Upper lobe of right lung (tissue), 1 donor: Measurements from ENCODE around the gene RUNX1. TPM values are rescaled to one million over a fixed set of nuclear protein-coding genes. Genes with fewer than 3 reads are reported as not detected.

Experiments used
- ATAC-seq: fragments of 200-7000 bp; cut with Tn5 transposase; one replicate; pipeline ENCODE4 v1.9.1; 2020; ENCODE audit warnings: mild to moderate bottlenecking, moderate library complexity
- DNase-seq: peaks from one replicate; pipeline ENCODE4 v3.0.0-alpha.2; 2020
- H3K27ac ChIP-seq: fragments of 200-600 bp; one replicate; pipeline ENCODE4 v1.8.0; 2022
- H3K27me3 ChIP-seq: fragments of 200-600 bp; one replicate; pipeline ENCODE4 v1.8.0; 2022; ENCODE audit warnings: mild to moderate bottlenecking
- H3K36me3 ChIP-seq: fragments of 200-600 bp; one replicate; pipeline ENCODE4 v1.8.0; 2022
- H3K4me1 ChIP-seq: fragments of 200-600 bp; one replicate; pipeline ENCODE4 v1.8.0; 2022
- H3K4me3 ChIP-seq: fragments of 200-600 bp; one replicate; pipeline ENCODE4 v1.8.0; 2022; ENCODE audit warnings: mild to moderate bottlenecking
- H3K9me3 ChIP-seq: fragments of 200-600 bp; one replicate; pipeline ENCODE4 v1.8.0; 2022
- CTCF ChIP-seq: fragments of 200-600 bp; IDR thresholded peaks from one replicate; pipeline ENCODE4 v1.8.0; 2022; ENCODE audit warnings: antibody characterized with exemption
- intact Hi-C: fragments of 100-400 bp; cut with DNase I; formaldehyde crosslinking; loops from one replicate; pipeline ENCODE4 v1.11.0; 2022
- total RNA-seq: library from RNA; stranded (reverse); fragmentation: NEBNext Ultra II Directional; extraction: Animal tissue kit (Norgen Biotek cat#: 25700); gene quantifications from one replicate; pipeline ENCODE4 v1.2.1, GENCODE V29; 2021
- donor health status: DM: no; HTN: yes; CAD: no; lungs with severe emphysema.

RUNX1 gene
- total RNA-seq, 1 donor from 2014 or later: 86.9 TPM

GRCh38 chr21:35036465-35037383 lies 12.4 kb downstream of the RUNX1 start:
- intact Hi-C loops: no loop called here
- no peaks in the 10 kb centered on the region for H3K9me3 ChIP-seq
- peaks cover 6% of the 10 kb centered on the region for H3K4me1 ChIP-seq
- no peaks in the 10 kb centered on the region for H3K27me3 ChIP-seq
- H3K4me3 ChIP-seq: no peak overlapping the region
- ATAC-seq (no peak), DNase-seq (no peak)
- H3K27ac ChIP-seq: peak overlapping the region; percentile 17
- no peak for TF ChIP-seq CTCF
- no peaks in the 10 kb centered on the region for H3K36me3 ChIP-seq

GRCh38 chr21:35035581-35035980 lies 13.5 kb downstream of the RUNX1 start:
- Histone ChIP-seq H3K4me3 (no peak overlapping the region), H3K4me1 (peaks cover 6% of the 10 kb centered on the region), H3K9me3 (no peaks in the 10 kb centered on the region), H3K27me3 (no peaks in the 10 kb centered on the region), H3K27ac (no peak overlapping the region), H3K36me3 (no peaks in the 10 kb centered on the region)
- no peak for ATAC-seq
- TF ChIP-seq CTCF: no peak
- no peak for DNase-seq
- intact Hi-C loops: no loop called here

- intact Hi-C loops: no loop called here
- Histone ChIP-seq H3K9me3 (no peaks in the 10 kb centered on the region), H3K27ac (no peak overlapping the region), H3K4me3 (no peak overlapping the region), H3K4me1 (peaks cover 4% of the 10 kb centered on the region), H3K27me3 (no peaks in the 10 kb centered on the region), H3K36me3 (no peaks in the 10 kb centered on the region)
- DNase-seq (no peak), ATAC-seq (no peak)
- TF ChIP-seq CTCF: no peak
These were observed 14.0 kb downstream of the RUNX1 start for GRCh38 chr21:35035116-35035515.

- DNase-seq: no peak
- no peak for ATAC-seq
- Histone ChIP-seq H3K27me3 (no peaks in the 10 kb centered on the region), H3K4me1 (no peaks in the 10 kb centered on the region), H3K9me3 (no peaks in the 10 kb centered on the region), H3K4me3 (no peak overlapping the region), H3K27ac (no peak overlapping the region), H3K36me3 (no peaks in the 10 kb centered on the region)
- intact Hi-C loops: no loop called here
- TF ChIP-seq CTCF: no peak
These were observed 14.7 kb downstream of the RUNX1 start for GRCh38 chr21:35034203-35034926.

- no peaks in the 10 kb centered on the region for H3K36me3 ChIP-seq
- H3K27ac ChIP-seq: no peak overlapping the region
- no peaks in the 10 kb centered on the region for H3K27me3 ChIP-seq
- TF ChIP-seq CTCF: no peak
- no peaks in the 10 kb centered on the region for H3K9me3 ChIP-seq
- ATAC-seq (no peak), DNase-seq (no peak)
- H3K4me1 ChIP-seq: peaks cover 5% of the 10 kb centered on the region
- intact Hi-C loops: no loop called here
- no peak overlapping the region for H3K4me3 ChIP-seq
These were observed 16.4 kb downstream of the RUNX1 start for GRCh38 chr21:35032474-35033263.
